ENCODE data around the gene C12orf76.

C12orf76 gene

GRCh38 chr12:110093631-110094311 lies 45.4 kb upstream of the C12orf76 start:
- H3K4me3 ChIP-seq (ENCODE audit: low read depth, low read length), result no peak overlapping the region
- H3K4me1 ChIP-seq (ENCODE audit: control insufficient read depth, insufficient read depth, low read length), result no peaks in the 10 kb centered on the region
- H3K36me3 ChIP-seq (ENCODE audit: control insufficient read depth in 2 of 2, insufficient read depth in 1 of 2, low read length in 2 of 2), result no peaks in the 10 kb centered on the region
- ChIA-PET POLR2A (no interaction called here), CTCF (interaction anchor here (0.7 kb wide), 1 partner anchor 662 kb away, joined by 3 read pairs; no protein-coding TSS in a partner anchor)
- TF ChIP-seq ZNF530 (tag by site-specific recombination; IDR thresholded peaks at IDR 0.05; ENCODE audit: low read depth), result no peak
- TF ChIP-seq ZBTB10 (tag by site-specific recombination; IDR thresholded peaks at IDR 0.05), result no peak
- no peak for TF ChIP-seq PBX3 (CRISPR knock-in tag; IDR thresholded peaks at IDR 0.05)
- no peaks in the 10 kb centered on the region for H3K9me3 ChIP-seq (ENCODE audit: control insufficient read depth, insufficient read depth, low read depth, low read length)
- H3K27ac ChIP-seq (ENCODE audit: extremely low read depth, low read depth, low read length), result no peak overlapping the region

- Histone ChIP-seq H3K9me3 (ENCODE audit: control insufficient read depth, insufficient read depth, low read depth, low read length) (no peaks in the 10 kb centered on the region), H3K4me3 (ENCODE audit: low read depth, low read length) (no peak overlapping the region), H3K4me1 (ENCODE audit: control insufficient read depth, insufficient read depth, low read length) (no peaks in the 10 kb centered on the region), H3K27ac (ENCODE audit: extremely low read depth, low read depth, low read length) (no peak overlapping the region), H3K36me3 (ENCODE audit: control insufficient read depth in 2 of 2, insufficient read depth in 1 of 2, low read length in 2 of 2) (no peaks in the 10 kb centered on the region)
- ChIA-PET CTCF (interaction anchor here (0.6 to 1.3 kb wide), 5 partner anchors 11 to 869 kb away, joined by 3 to 5 read pairs (median 3); no protein-coding TSS in a partner anchor), POLR2A (interaction anchor here (0.6 kb wide), 1 partner anchor 39 kb away, joined by 3 read pairs; no protein-coding TSS in a partner anchor)
- TF ChIP-seq EGR2 (tag by site-specific recombination; IDR thresholded peaks at IDR 0.05; ENCODE audit: low read depth) (no peak), ZNF768 (tag by site-specific recombination; IDR thresholded peaks at IDR 0.05) (no peak), BCL11B (tag by site-specific recombination; IDR thresholded peaks at IDR 0.05; ENCODE audit: low read depth) (no peak), MEIS1 (CRISPR knock-in tag; IDR thresholded peaks at IDR 0.05; ENCODE audit: borderline replicate concordance) (no peak), ZNF16 (tag by site-specific recombination; IDR thresholded peaks at IDR 0.05; ENCODE audit: low read depth) (no peak), ZNF24 (tag by site-specific recombination; IDR thresholded peaks at IDR 0.05) (no peak), ZNF518A (tag by site-specific recombination; conservative IDR thresholded peaks at IDR 0.05; ENCODE audit: low read depth) (no peak), ZNF221 (tag by site-specific recombination; IDR thresholded peaks at IDR 0.05; ENCODE audit: borderline replicate concordance) (no peak), ZNF423 (tag by site-specific recombination; IDR thresholded peaks at IDR 0.05) (no peak), PATZ1 (tag by site-specific recombination; IDR thresholded peaks at IDR 0.05) (no peak), ZFP3 (tag by site-specific recombination; IDR thresholded peaks at IDR 0.05; ENCODE audit: low read depth) (no peak), PRDM2 (tag by site-specific recombination; IDR thresholded peaks at IDR 0.05; ENCODE audit: borderline replicate concordance) (no peak)
Observed at GRCh38 chr12:110091136-110091711, 42.9 kb upstream of the C12orf76 start.
